SIG-M5 (cell line): ENCODE measurements around the gene NPY4R.
"Not testable (repeated sequence)": the region's sequence is repeated elsewhere in the genome, so short reads cannot be mapped to it uniquely, and the experiment has no call there.

Experiments
- DNase-seq: peaks from one replicate; lab custom pipeline; 2025; lab: John Stamatoyannopoulos, UW

Gene NPY4R

GRCh38 chr10:46455992-46456391, 9.8 kb downstream of the NPY4R start:
- not testable (repeated sequence) for DNase-seq

- DNase-seq: not testable (repeated sequence)
These were observed 14.4 kb downstream of the NPY4R start for GRCh38 chr10:46451365-46451764.

GRCh38 chr10:46450829-46451228, 14.9 kb downstream of the NPY4R start:
- not testable (repeated sequence) for DNase-seq

- not testable (repeated sequence) for DNase-seq
These were observed 18.3 kb downstream of the NPY4R start for GRCh38 chr10:46447439-46447838.

- not testable (repeated sequence) for DNase-seq
These were observed 20.2 kb downstream of the NPY4R start for GRCh38 chr10:46445389-46446122.

GRCh38 chr10:46443422-46443821, 22.3 kb downstream of the NPY4R start:
- not testable (repeated sequence) for DNase-seq

GRCh38 chr10:46442706-46443275, 23.0 kb downstream of the NPY4R start:
- not testable (repeated sequence) for DNase-seq

- DNase-seq: not testable (repeated sequence)
These were observed 23.9 kb downstream of the NPY4R start for GRCh38 chr10:46441837-46442278.

GRCh38 chr10:46440942-46441341, 24.8 kb downstream of the NPY4R start:
- DNase-seq: not testable (repeated sequence)

- not testable (repeated sequence) for DNase-seq
These were observed 42.2 kb downstream of the NPY4R start for GRCh38 chr10:46423550-46423949.

GRCh38 chr10:46419570-46420379, 46.0 kb downstream of the NPY4R start:
- not testable (repeated sequence) for DNase-seq

- not testable (repeated sequence) for DNase-seq
These were observed 47.5 kb downstream of the NPY4R start for GRCh38 chr10:46418283-46418682.

- DNase-seq: not testable (repeated sequence)
These were observed 50.5 kb downstream of the NPY4R start for GRCh38 chr10:46415291-46415690.

GRCh38 chr10:46412665-46413064, 53.1 kb downstream of the NPY4R start:
- not testable (repeated sequence) for DNase-seq

- not testable (repeated sequence) for DNase-seq
These were observed 54.6 kb downstream of the NPY4R start for GRCh38 chr10:46411123-46411522.
